ENCODE measurements around the gene MEGF9.
"Not testable (repeated sequence)": the region's sequence is repeated elsewhere in the genome, so short reads cannot be mapped to it uniquely, and the experiment has no call there.

MEGF9 gene

GRCh38 chr9:120714088-120714845 lies at the start of gene MEGF9:
TSS of gene MEGF9 (minus strand) at chr9:120714470. CDS start at chr9:120714358, 112 bp downstream.
- DNase-seq: peak; percentile 95

GRCh38 chr9:120761006-120761405 lies 46.7 kb upstream of the MEGF9 start:
- no peak for DNase-seq

GRCh38 chr9:120759755-120760400 lies 45.6 kb upstream of the MEGF9 start:
- DNase-seq: no peak

GRCh38 chr9:120758544-120758943 lies 44.3 kb upstream of the MEGF9 start:
- DNase-seq: no peak

- DNase-seq: no peak
Observed at GRCh38 chr9:120757026-120757913, 43.0 kb upstream of the MEGF9 start.

GRCh38 chr9:120756531-120756930 lies 42.3 kb upstream of the MEGF9 start:
- no peak for DNase-seq

- DNase-seq: peak; percentile 77
Observed at GRCh38 chr9:120755810-120756434, 41.7 kb upstream of the MEGF9 start.

- no peak for DNase-seq
Observed at GRCh38 chr9:120755044-120755443, 40.8 kb upstream of the MEGF9 start.

GRCh38 chr9:120750421-120750820 lies 36.2 kb upstream of the MEGF9 start:
- DNase-seq: no peak

GRCh38 chr9:120746366-120746765 lies 32.1 kb upstream of the MEGF9 start:
- not testable (repeated sequence) for DNase-seq

- DNase-seq: no peak
Observed at GRCh38 chr9:120745278-120745677, 31.0 kb upstream of the MEGF9 start.

- DNase-seq: no peak
Observed at GRCh38 chr9:120742951-120743416, 28.7 kb upstream of the MEGF9 start.

- no peak for DNase-seq
Observed at GRCh38 chr9:120741701-120742100, 27.4 kb upstream of the MEGF9 start.

GRCh38 chr9:120741191-120741590 lies 26.9 kb upstream of the MEGF9 start:
- no peak for DNase-seq

GRCh38 chr9:120740132-120740531 lies 25.9 kb upstream of the MEGF9 start:
- no peak for DNase-seq

- DNase-seq: no peak
Observed at GRCh38 chr9:120737416-120738165, 23.3 kb upstream of the MEGF9 start.

GRCh38 chr9:120736881-120737280 lies 22.6 kb upstream of the MEGF9 start:
- DNase-seq: no peak

GRCh38 chr9:120735415-120736126 lies 21.3 kb upstream of the MEGF9 start:
- DNase-seq: no peak

GRCh38 chr9:120734607-120735410 lies 20.5 kb upstream of the MEGF9 start:
- no peak for DNase-seq

- DNase-seq: no peak
Observed at GRCh38 chr9:120733190-120733589, 18.9 kb upstream of the MEGF9 start.
